Liver (tissue), 9 donors: ENCODE results near the gene HOXB8. TPM values are rescaled to one million over a fixed set of nuclear protein-coding genes. Genes with fewer than 3 reads are reported as not detected.

Source experiments
- DNase-seq: peaks from one replicate; pipeline ENCODE4 v3.0.0-alpha.2; 2017; ENCODE audit warnings: low spot score
- H3K27ac ChIP-seq, 2 donors: one replicate each; pipeline ENCODE4 v1.7.0; 2013; ENCODE audit warnings: inconsistent platforms in 2 of 2, low read length in 2 of 2, control low read depth in 1 of 2, low read depth in 1 of 2, mild to moderate bottlenecking in 1 of 2
- H3K27me3 ChIP-seq, 4 donors: one replicate each; pipeline versions ENCODE4 v1.6.1 to v1.7.0; 2013; ENCODE audit warnings: low read length in 3 of 4, inconsistent platforms in 1 of 4, mild to moderate bottlenecking in 1 of 4, moderate library complexity in 1 of 4; ENCODE audit not compliant: control insufficient read depth in 4 of 4, insufficient read depth in 4 of 4
- H3K36me3 ChIP-seq, 4 donors: one replicate each; pipeline versions ENCODE4 v1.6.1 to v1.7.0; 2013; ENCODE audit warnings: low read length in 3 of 4, mild to moderate bottlenecking in 3 of 4, low read depth in 1 of 4, moderate library complexity in 1 of 4; ENCODE audit not compliant: control insufficient read depth in 4 of 4, insufficient read depth in 3 of 4
- H3K4me1 ChIP-seq, 4 donors: one replicate each; pipeline versions ENCODE4 v1.6.1 to v1.7.0; 2013; ENCODE audit warnings: low read length in 3 of 4, mild to moderate bottlenecking in 3 of 4, moderate library complexity in 1 of 4; ENCODE audit not compliant: control insufficient read depth in 4 of 4, insufficient read depth in 4 of 4
- H3K4me3 ChIP-seq, 3 donors: one replicate each; pipeline versions ENCODE4 v1.6.1 to v1.7.0; 2013; ENCODE audit warnings: low read length in 3 of 3, control low read depth in 1 of 3, low read depth in 1 of 3, mild to moderate bottlenecking in 1 of 3
- H3K9ac ChIP-seq, 2 donors: one replicate each; pipeline ENCODE4 v1.7.0; 2013; ENCODE audit warnings: low read length in 2 of 2, mild to moderate bottlenecking in 2 of 2, moderate library complexity in 2 of 2, control low read depth in 1 of 2, low read depth in 1 of 2
- H3K9me3 ChIP-seq, 4 donors: one replicate each; pipeline versions ENCODE4 v1.6.1 to v1.7.0; 2013; ENCODE audit warnings: low read length in 3 of 4; ENCODE audit not compliant: control insufficient read depth in 4 of 4
- ATF3 ChIP-seq: IDR thresholded peaks from 2 replicates; pipeline ENCODE4 v1.6.1; 2016; ENCODE audit warnings: antibody characterized with exemption
- CTCF ChIP-seq: fragments of 150-350 bp; IDR thresholded peaks from 2 replicates; pipeline ENCODE4 v1.5.1; 2017; ENCODE audit warnings: improper control_type of control experiment, low read depth, low read length; ENCODE audit not compliant: missing input control
- EGR1 ChIP-seq, 2 donors: IDR thresholded peaks; 2 replicates each; pipeline ENCODE4 v1.6.1; 2016 to 2018; ENCODE audit warnings: antibody characterized with exemption in 2 of 2, low read depth in 2 of 2
- FOXA1 ChIP-seq: IDR thresholded peaks from 2 replicates; pipeline ENCODE4 v1.6.1; 2016; ENCODE audit warnings: antibody characterized with exemption
- FOXA2 ChIP-seq: IDR thresholded peaks from 2 replicates; pipeline ENCODE4 v1.6.1; 2016; ENCODE audit warnings: antibody characterized with exemption
- GABPA ChIP-seq, 2 donors: IDR thresholded peaks in 1 of 2; conservative IDR thresholded peaks in 1 of 2; 2 replicates each; pipeline ENCODE4 v1.6.1; 2016; ENCODE audit warnings: antibody characterized with exemption in 2 of 2, mild to moderate bottlenecking in 1 of 2, moderate library complexity in 1 of 2
- HNF4A ChIP-seq, 2 donors: conservative IDR thresholded peaks; 2 replicates each; pipeline ENCODE4 v1.6.1; 2016; ENCODE audit warnings: antibody characterized with exemption in 2 of 2, mild to moderate bottlenecking in 2 of 2
- HNF4G ChIP-seq: IDR thresholded peaks from 2 replicates; pipeline ENCODE4 v1.6.1; 2016; ENCODE audit warnings: antibody characterized with exemption
- JUND ChIP-seq, 2 donors: IDR thresholded peaks; 2 replicates each; pipeline ENCODE4 v1.6.1; 2016; ENCODE audit warnings: antibody characterized with exemption in 2 of 2
- MAX ChIP-seq: IDR thresholded peaks from 2 replicates; pipeline ENCODE4 v1.6.1; 2016; ENCODE audit warnings: antibody characterized with exemption
- NR2F2 ChIP-seq: IDR thresholded peaks from 2 replicates; pipeline ENCODE4 v1.6.1; 2016; ENCODE audit warnings: antibody characterized with exemption
- RAD21 ChIP-seq, 2 donors: IDR thresholded peaks; 2 replicates each; pipeline ENCODE4 v1.6.1; 2016; ENCODE audit warnings: antibody characterized with exemption in 2 of 2, mild to moderate bottlenecking in 2 of 2
- REST ChIP-seq: IDR thresholded peaks from 2 replicates; pipeline ENCODE4 v1.6.1; 2016; ENCODE audit warnings: antibody characterized with exemption, mild to moderate bottlenecking
- RXRA ChIP-seq, 2 donors: IDR thresholded peaks; 2 replicates each; pipeline ENCODE4 v1.6.1; 2017 to 2018; ENCODE audit warnings: antibody characterized with exemption in 2 of 2, mild to moderate bottlenecking in 1 of 2
- SP1 ChIP-seq: IDR thresholded peaks from 2 replicates; pipeline ENCODE4 v1.6.1; 2018; ENCODE audit warnings: antibody characterized with exemption, mild to moderate bottlenecking
- TAF1 ChIP-seq: conservative IDR thresholded peaks from 2 replicates; pipeline ENCODE4 v1.6.1; 2016; ENCODE audit warnings: antibody characterized with exemption, mild to moderate bottlenecking
- YY1 ChIP-seq: IDR thresholded peaks from 2 replicates; pipeline ENCODE4 v1.6.1; 2016; ENCODE audit warnings: antibody characterized with exemption, mild to moderate bottlenecking
- ZBTB33 ChIP-seq: IDR thresholded peaks from 2 replicates; pipeline ENCODE4 v1.6.1; 2016; ENCODE audit warnings: antibody characterized with exemption
- WGBS: extraction: QIAGEN DNeasy Blood & Tissue Kit; methylation state at CpG from one replicate; pipeline ENCODE4 v1.1.7; 2013; 5-methylcytosine and 5-hydroxymethylcytosine counted together
- polyA plus RNA-seq, 2 donors: library from polyadenylated mRNA; stranded (reverse) in 1 of 2; unstranded in 1 of 2; fragments of 200-250 nt in 1 of 2; fragments of >200 nt in 1 of 2; fragmentation: Nextera tagmentation in 1 of 2; extraction: Ambion mirVana in 1 of 2; gene quantifications; one replicate each; pipeline versions ENCODE4 v1.2.1 to v1.2.3, GENCODE V29; 2013 to 2015
- total RNA-seq, 2 donors: library from RNA; depleted of rRNA; stranded (reverse); fragments of >200 nt; gene quantifications; one replicate each; pipeline ENCODE4 v1.2.3, GENCODE V29; 2014
- donor health status: healthy.
- donor health status: healthy.
- donor health status: healthy.
- donor health status: healthy.
- donor health status: healthy.

HOXB8 gene
- total and polyA plus RNA-seq, 4 donors = not detected

- H3K9me3 ChIP-seq = no peaks in the 10 kb centered on the region
- DNase-seq = no peak
- 21% methylated on average over 2 of the region's 2 CpGs for WGBS
- H3K27me3 ChIP-seq = peaks cover 0 to 36% (median 11%) of the 10 kb centered on the region in 4 donors
- TF ChIP-seq JUND (IDR thresholded peaks at IDR 0.05) (no peak), EGR1 (IDR thresholded peaks at IDR 0.05; ENCODE audit: low read depth in 2 of 2) (no peak)
- no peak overlapping the region for H3K27ac ChIP-seq
- no peak overlapping the region for H3K4me3 ChIP-seq
- H3K36me3 ChIP-seq = no peaks in the 10 kb centered on the region
- H3K9ac ChIP-seq = no peak overlapping the region
- peaks cover 0 to 2% (median 0%) of the 10 kb centered on the region in 4 donors for H3K4me1 ChIP-seq
These were observed 47.3 kb downstream of the HOXB8 start for GRCh38 chr17:48567646-48568354.

GRCh38 chr17:48567209-48567608, 47.9 kb downstream of the HOXB8 start:
- Histone ChIP-seq H3K9ac (no peak overlapping the region), H3K36me3 (no peaks in the 10 kb centered on the region), H3K27me3 (peaks cover 0 to 33% (median 11%) of the 10 kb centered on the region in 4 donors), H3K4me3 (no peak overlapping the region), H3K9me3 (no peaks in the 10 kb centered on the region), H3K27ac (no peak overlapping the region), H3K4me1 (peaks cover 0 to 2% (median 0%) of the 10 kb centered on the region in 4 donors)
- TF ChIP-seq TAF1 = no peak
- no peak for TF ChIP-seq HNF4A (conservative IDR thresholded peaks at IDR 0.05)
- no peak for TF ChIP-seq EGR1 (IDR thresholded peaks at IDR 0.05; ENCODE audit: low read depth in 2 of 2)
- no peak for TF ChIP-seq FOXA2
- TF ChIP-seq FOXA1 = no peak
- TF ChIP-seq CTCF = no peak
- no peak for TF ChIP-seq YY1
- TF ChIP-seq RAD21 (IDR thresholded peaks at IDR 0.05) = no peak
- no peak for TF ChIP-seq ZBTB33
- TF ChIP-seq NR2F2 = no peak
- TF ChIP-seq SP1 = no peak
- no peak for TF ChIP-seq RXRA (IDR thresholded peaks at IDR 0.05)
- no peak for TF ChIP-seq JUND (IDR thresholded peaks at IDR 0.05)
- TF ChIP-seq MAX = no peak
- TF ChIP-seq GABPA (IDR thresholded peaks at IDR 0.05 in 1 of 2, conservative IDR thresholded peaks at IDR 0.05 in 1 of 2) = no peak
- TF ChIP-seq HNF4G = no peak
- TF ChIP-seq REST = no peak
- no peak for TF ChIP-seq ATF3
- 27% methylated on average over 6 of the region's 6 CpGs for WGBS
- DNase-seq = no peak
